EH (cell line): Measurements from ENCODE around the gene F13A1.

Experiments used
- DNase-seq: peaks from one replicate; pipeline ENCODE4 v3.0.0-alpha.2; 2015; ENCODE audit warnings: low read depth

Gene F13A1

GRCh38 chr6:6191909-6192308, 128.6 kb downstream of the F13A1 start:
- no peak for DNase-seq

DNA sequence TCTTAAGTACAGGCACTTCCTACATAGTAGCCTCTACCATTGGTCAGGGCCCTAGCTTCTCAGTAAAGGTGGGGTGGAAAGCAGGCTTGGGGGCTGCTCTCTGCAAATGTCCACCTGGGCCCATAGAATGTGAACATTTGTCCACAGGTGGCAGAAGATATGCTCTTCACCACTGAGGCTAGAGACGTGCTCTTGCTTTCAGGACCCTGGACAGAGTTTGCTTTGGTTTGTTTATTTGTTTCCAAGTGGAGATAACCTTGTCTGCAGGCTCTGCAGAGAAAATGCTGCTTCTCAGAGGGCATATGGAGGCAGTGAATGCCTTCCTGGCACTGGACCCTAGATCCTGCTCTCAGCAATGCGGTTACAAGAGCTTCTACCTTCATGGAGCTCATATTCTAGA, 129.0 kb downstream of the F13A1 start:
- no peak for DNase-seq

DNA sequence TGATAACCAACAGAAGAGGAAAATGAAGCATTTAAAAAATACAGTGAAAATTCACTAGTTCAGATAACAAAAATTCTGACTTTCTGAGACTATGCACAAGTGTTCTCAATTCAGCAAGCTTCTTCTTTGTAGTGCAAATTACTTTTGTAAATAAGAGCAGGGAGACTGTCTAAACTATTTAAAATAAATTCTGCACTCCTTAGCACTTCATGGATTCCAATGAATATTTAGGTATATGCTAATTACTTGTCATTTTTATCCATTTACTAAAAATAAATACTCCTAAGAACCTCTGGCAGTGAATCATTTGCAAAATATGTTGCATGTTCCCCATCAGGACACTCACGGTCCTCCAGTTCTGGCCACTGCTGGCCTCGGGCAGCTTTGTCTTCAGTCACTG, 139.8 kb downstream of the F13A1 start:
- no peak for DNase-seq

DNA sequence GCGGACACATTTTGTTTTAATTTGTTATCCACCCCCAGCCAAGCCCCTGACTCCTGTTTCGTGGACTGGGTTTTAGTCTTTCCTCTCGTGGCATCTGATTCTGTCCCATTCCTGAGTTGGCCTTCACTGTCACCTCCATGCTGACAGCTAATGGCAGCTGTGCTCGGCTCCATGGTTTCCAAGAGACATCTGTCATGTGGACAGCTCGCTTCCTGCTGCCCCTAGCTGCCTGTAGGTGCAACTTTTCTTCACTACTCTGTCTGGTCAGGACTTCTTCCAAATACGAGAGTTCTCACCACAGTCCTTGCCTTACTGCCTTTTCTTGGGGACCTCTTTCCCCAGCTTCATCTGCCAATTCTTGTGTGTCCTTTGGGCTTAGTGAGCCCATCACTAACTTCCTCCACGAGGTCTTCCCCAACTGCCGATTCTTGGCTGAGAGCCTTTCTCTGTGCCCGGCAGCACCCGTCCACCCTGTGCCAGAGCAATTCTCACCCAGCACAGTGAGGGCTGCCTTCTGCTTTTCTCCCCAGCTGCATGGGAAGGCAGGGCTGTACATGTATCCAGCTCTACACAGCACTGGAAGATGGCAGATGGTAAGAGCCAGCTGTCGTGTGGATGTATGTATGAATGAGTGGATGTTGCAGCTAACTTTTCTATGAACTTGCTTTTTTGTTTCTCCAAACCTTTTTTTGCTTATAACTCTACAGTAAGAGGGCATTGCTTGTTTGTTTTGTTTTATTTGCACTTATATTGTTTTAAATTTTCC, 140.4 kb downstream of the F13A1 start:
- no peak for DNase-seq

DNA sequence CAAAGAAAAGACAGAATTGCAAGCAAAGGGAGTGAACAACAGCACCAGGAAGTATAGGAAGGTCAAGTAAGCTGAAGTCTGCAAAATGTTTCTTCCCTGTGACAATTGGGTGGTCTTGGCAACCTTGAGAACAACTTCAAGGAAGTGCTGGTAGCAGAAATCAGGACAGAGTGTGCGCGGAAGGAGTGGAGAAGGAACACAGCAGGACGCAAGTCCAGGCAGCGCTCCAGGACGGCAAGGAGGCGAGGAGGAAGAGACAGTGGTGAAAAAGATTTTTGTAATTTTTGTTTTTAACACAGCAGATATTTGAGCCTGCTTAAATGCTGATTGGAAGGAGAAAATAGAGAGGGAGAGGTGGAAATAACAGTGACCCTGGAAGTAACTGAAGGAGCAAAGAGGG, 141.7 kb downstream of the F13A1 start:
- DNase-seq = no peak

DNA sequence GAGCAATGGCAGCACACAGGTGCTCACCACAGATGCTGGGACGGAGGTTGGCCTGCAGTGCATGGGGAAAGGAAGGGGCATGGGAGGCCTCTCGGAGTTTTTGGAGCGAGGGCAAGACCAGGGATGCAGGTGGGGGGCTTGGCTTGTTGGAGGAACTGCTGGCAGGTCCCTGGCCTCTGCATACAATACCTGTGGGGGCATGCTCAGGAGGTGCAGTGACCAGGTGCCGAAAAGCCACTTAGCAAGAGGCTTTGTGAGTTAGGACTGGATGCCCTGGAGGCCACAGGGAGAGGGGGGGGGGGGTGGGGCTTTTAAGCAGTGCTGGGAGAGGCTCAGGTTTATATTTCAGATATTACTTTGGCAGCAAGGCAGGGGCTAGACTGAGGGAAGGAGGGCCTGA, 142.7 kb downstream of the F13A1 start:
- no peak for DNase-seq

GRCh38 chr6:6176586-6177228, 143.8 kb downstream of the F13A1 start:
- no peak for DNase-seq

DNA sequence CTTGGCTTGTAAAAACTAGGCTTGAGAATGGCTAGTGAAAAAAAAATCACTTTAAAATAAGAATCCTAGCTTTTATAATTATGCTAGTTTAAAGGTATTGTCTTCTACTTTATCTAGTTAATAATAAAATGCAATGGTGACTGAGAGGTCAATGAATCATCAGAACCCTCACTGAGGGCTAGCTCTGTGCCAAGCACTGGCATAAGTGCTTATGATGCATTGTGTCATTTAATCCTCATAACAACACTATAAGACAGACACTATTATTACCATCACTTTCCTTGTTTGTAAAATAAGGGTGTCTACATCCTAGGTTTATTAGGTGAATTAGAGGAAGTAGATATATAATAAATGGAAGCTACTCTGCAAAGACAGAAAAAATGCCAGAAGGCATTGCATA, 144.3 kb downstream of the F13A1 start:
- DNase-seq = no peak

DNA sequence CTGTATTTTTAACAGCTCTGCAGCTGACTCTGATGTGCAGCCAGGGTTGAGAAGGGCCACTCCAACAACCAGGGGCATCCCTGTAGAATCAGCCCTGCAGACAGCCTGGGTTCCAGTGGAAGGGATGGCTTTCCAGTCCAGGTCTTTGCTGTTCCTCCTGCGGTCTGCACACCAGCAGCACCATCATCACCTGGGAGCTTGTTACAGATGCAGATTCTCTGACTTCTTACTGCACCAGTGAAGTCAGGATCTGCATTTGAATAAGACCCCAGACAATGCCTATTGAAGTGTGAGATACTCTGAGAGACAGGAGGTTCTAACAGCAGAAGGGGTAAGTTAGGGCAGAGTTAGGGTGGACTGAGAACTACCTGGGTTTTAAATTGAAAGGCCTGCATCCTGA, 151.3 kb downstream of the F13A1 start:
- DNase-seq = no peak

- DNase-seq = no peak
Observed at GRCh38 chr6:6166064-6166463, 154.4 kb downstream of the F13A1 start.

DNA sequence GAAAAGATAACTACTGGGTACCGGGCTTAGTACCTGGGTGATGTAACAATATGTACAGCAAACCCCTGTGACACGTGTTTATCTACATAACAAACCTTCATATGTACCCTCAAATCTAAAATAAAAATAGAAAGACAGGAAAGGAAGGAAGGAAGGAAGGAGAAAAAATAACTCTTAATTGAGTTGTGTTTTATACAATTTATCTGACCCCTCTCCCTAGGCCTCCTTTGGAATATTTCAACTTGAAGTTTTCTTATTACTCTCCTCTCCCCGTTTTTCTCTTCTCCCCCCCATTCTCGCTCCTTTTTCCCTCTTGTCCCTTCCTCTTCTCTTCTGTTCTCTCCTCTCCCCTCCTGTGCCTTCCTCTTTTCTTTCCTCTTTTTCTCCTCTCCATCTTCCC, 156.1 kb downstream of the F13A1 start:
- no peak for DNase-seq

GRCh38 chr6:6154335-6154734, 166.1 kb downstream of the F13A1 start:
- DNase-seq = no peak

GRCh38 chr6:6152060-6152459, 168.4 kb downstream of the F13A1 start:
- DNase-seq = no peak

DNA sequence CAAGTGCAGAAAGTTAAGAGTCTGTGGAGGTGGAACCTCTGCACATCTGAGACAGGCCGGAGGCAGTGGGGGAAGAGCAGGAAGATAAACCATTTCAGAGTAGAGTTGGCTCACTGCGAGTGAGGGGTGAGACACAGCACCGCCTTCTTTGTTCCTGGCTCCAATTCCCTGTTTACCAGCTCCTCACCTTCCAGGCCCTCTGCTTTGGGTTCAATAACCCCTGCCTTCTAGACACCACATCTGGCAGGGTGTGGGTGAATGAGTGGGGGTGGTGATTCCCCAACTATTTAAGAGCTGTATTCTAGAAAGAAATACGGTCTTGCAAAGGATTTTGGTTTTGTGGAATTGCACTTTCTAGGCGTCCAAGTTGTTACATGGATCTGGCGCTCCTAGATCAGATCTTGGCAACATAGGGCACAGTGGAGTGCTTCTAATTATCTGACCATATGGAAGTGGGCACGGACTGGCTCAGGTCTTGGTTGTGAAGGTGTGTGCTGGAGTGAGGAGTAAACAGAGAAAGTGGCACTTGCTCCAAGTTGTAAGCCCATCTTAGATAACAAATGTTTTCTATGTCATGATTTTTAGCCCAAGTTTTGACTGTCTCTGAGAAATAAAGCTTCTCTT, 172.2 kb downstream of the F13A1 start:
- no peak for DNase-seq

DNA sequence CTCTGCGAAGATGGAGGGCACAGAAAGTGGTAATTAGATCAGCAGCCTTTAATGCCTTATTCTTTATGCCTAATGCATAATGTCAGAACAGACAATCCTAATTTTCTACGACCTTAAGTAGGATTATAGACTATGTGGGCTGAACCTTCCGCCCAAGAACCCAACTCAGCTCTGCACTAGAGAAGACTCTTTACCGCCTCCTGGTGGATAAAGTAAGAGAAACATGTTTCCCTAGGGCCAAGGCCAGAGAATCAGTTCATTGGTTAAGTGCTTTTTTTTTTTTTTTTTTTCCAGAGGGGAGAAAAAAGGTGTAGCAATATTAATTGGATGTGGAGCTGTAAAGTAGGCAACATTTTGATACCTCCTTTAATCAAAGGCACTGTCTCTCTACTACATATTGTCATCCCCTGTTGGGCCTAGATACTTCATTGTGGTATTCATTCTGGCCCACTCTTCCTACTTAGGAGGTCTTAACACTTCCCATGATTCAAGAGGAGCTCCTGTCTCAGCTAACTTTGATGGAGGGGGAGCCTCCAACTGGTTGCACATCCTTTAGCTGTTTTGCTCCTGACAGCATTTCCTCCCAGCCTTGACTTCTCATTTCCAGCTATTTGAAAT, 188.9 kb downstream of the F13A1 start:
- DNase-seq = no peak

- DNase-seq = no peak
Observed at GRCh38 chr6:6125495-6125894, 195.0 kb downstream of the F13A1 start.

DNA sequence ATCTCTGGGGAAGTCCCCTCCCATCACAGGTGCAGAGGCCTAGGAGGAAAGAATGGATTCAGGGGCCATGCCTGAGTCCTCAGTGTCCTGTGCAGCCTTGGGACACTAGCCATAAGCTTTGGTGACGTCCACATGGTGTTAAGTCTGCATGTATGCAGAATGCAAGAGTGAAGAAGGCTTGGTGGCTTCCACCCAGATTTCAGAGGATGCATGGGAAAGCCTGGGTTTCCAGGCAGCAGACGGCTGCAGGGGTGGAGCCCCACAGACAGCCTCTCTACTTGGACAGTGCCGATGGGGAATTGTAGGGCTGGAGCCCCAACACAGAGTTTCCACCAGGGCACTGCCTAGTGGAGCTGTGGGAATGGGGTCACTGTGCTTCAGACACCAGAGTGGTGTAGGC, 196.7 kb downstream of the F13A1 start:
- DNase-seq = no peak

- no peak for DNase-seq
Observed at GRCh38 chr6:6121943-6122342, 198.5 kb downstream of the F13A1 start.

GRCh38 chr6:6105472-6106036, 214.9 kb downstream of the F13A1 start:
- DNase-seq = no peak
